Forelimb muscle (tissue), 1 donor: ENCODE results near the gene STPG4. TPM values are rescaled to one million over a fixed set of nuclear protein-coding genes. Genes with fewer than 3 reads are reported as not detected.
"Not testable (repeated sequence)": the region's sequence is repeated elsewhere in the genome, so short reads cannot be mapped to it uniquely, and the experiment has no call there.

ENCODE experiments used
- DNase-seq: peaks from one replicate; pipeline ENCODE4 v3.0.0-alpha.2; 2013; ENCODE audit warnings: low read depth
- polyA plus RNA-seq: library from polyadenylated mRNA; unstranded; fragments of 120-200 nt; gene quantifications from one replicate; pipeline ENCODE4 v1.2.1, GENCODE V29; 2013; ENCODE audit not compliant: insufficient read length

STPG4 gene
- polyA plus RNA-seq, result not detected

GRCh38 chr2:47155091-47155876 is at the start of gene STPG4:
TSS of gene STPG4 (minus strand) at chr2:47155308. CDS start at chr2:47155251, 57 bp downstream.
- DNase-seq, result no peak

GRCh38 chr2:47204691-47205090 is 49.6 kb upstream of the STPG4 start:
- no peak for DNase-seq

- no peak for DNase-seq
Measured at GRCh38 chr2:47203995-47204394, 48.9 kb upstream of the STPG4 start.

- DNase-seq, result no peak
Measured at GRCh38 chr2:47201224-47201623, 46.1 kb upstream of the STPG4 start.

GRCh38 chr2:47198985-47199451 is 43.9 kb upstream of the STPG4 start:
- no peak for DNase-seq

- no peak for DNase-seq
Measured at GRCh38 chr2:47196499-47196898, 41.4 kb upstream of the STPG4 start.

GRCh38 chr2:47196046-47196445 is 40.9 kb upstream of the STPG4 start:
- no peak for DNase-seq

GRCh38 chr2:47195148-47195547 is 40.0 kb upstream of the STPG4 start:
- DNase-seq, result no peak

- no peak for DNase-seq
Measured at GRCh38 chr2:47194410-47194809, 39.3 kb upstream of the STPG4 start.

GRCh38 chr2:47193607-47194006 is 38.5 kb upstream of the STPG4 start:
- no peak for DNase-seq

GRCh38 chr2:47190188-47190881 is 35.2 kb upstream of the STPG4 start:
- DNase-seq, result no peak

- no peak for DNase-seq
Measured at GRCh38 chr2:47189635-47190034, 34.5 kb upstream of the STPG4 start.

- no peak for DNase-seq
Measured at GRCh38 chr2:47187069-47187468, 32.0 kb upstream of the STPG4 start.

- no peak for DNase-seq
Measured at GRCh38 chr2:47186351-47186750, 31.2 kb upstream of the STPG4 start.

- not testable (repeated sequence) for DNase-seq
Measured at GRCh38 chr2:47185098-47185497, 30.0 kb upstream of the STPG4 start.

- no peak for DNase-seq
Measured at GRCh38 chr2:47181176-47181575, 26.1 kb upstream of the STPG4 start.

GRCh38 chr2:47180531-47180930 is 25.4 kb upstream of the STPG4 start:
- no peak for DNase-seq

- no peak for DNase-seq
Measured at GRCh38 chr2:47179388-47179787, 24.3 kb upstream of the STPG4 start.

- no peak for DNase-seq
Measured at GRCh38 chr2:47178341-47178740, 23.2 kb upstream of the STPG4 start.

GRCh38 chr2:47177043-47177565 is 22.0 kb upstream of the STPG4 start:
- no peak for DNase-seq

- no peak for DNase-seq
Measured at GRCh38 chr2:47174733-47175361, 19.7 kb upstream of the STPG4 start.

GRCh38 chr2:47173986-47174732 is 19.1 kb upstream of the STPG4 start:
- DNase-seq, result no peak
